ENCODE data around the gene CHMP4B. TPM values are rescaled to one million over a fixed set of nuclear protein-coding genes. Genes with fewer than 3 reads are reported as not detected.

The CHMP4B gene
- total RNA-seq, 5 donors from 2014 or later (not counting 1 experiment from before 2014, with no cell fraction given), result 45.1 to 64.7 (median 60.8) TPM

DNA sequence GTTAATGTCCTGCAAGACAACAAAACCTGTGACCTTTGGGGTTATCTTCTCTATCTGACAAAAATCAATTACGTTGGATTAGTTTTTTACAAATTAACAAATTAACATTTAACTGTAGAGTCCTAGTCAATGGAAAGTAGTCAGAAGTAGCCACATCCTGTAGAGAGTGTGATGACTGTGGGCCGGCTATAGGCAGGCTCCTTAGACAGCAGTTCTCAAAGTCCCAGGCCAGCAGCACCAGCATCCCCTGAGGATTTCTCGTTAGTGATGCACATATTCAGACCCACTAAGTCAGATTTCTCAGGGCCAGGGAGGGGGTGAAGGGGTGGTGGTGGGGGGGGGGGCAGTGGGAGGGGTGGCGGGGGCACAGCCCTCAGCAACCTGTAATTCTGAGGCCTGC lies 42.1 kb upstream of the CHMP4B start:
- DNase-seq (no peak), ATAC-seq (replicated peaks in 1 of 4) (no peak)
- no peaks in the 10 kb centered on the region for H3K27me3 ChIP-seq (replicated peaks in 1 of 2; ENCODE audit: control insufficient read depth in 2 of 2, extremely low read depth in 1 of 2, insufficient read depth in 2 of 2, low read length in 1 of 2)
- ChIA-PET POLR2A (no interaction called here), CTCF (no interaction called here)
- H3K36me3 ChIP-seq (ENCODE audit: control insufficient read depth in 2 of 2, extremely low read depth in 1 of 2, insufficient read depth in 1 of 2, low read length in 1 of 2), result peaks cover 0 to 21% of the 10 kb centered on the region in 2 donors
- no peak overlapping the region for H3K27ac ChIP-seq (ENCODE audit: low read length)
- Mint-ChIP-seq H3K4me3 (no peak overlapping the region), H3K27me3 (no peaks in the 10 kb centered on the region), H3K9me3 (no peaks in the 10 kb centered on the region), H3K4me1 (no peaks in the 10 kb centered on the region), H3K36me3 (peaks cover 35% of the 10 kb centered on the region), H3K27ac (no peak overlapping the region)
- H3K4me3 ChIP-seq (ENCODE audit: control insufficient read depth in 1 of 2, extremely low read depth in 1 of 2, low read length in 1 of 2), result no peak overlapping the region
- WGBS (ENCODE audit: insufficient coverage), result 67% methylated on average over 1 of the region's 4 CpGs
- no peaks in the 10 kb centered on the region for H3K9me3 ChIP-seq
- H3K4me1 ChIP-seq (ENCODE audit: control insufficient read depth in 1 of 2, extremely low read depth in 1 of 2, insufficient read depth in 2 of 2, low read length in 2 of 2), result no peaks in the 10 kb centered on the region

- Histone ChIP-seq H3K9me3 (no peaks in the 10 kb centered on the region), H3K27ac (ENCODE audit: low read length) (no peak overlapping the region), H3K27me3 (replicated peaks in 1 of 2; ENCODE audit: control insufficient read depth in 2 of 2, extremely low read depth in 1 of 2, insufficient read depth in 2 of 2, low read length in 1 of 2) (no peaks in the 10 kb centered on the region), H3K36me3 (ENCODE audit: control insufficient read depth in 2 of 2, extremely low read depth in 1 of 2, insufficient read depth in 1 of 2, low read length in 1 of 2) (peaks cover 0 to 21% of the 10 kb centered on the region in 2 donors), H3K4me1 (ENCODE audit: control insufficient read depth in 1 of 2, extremely low read depth in 1 of 2, insufficient read depth in 2 of 2, low read length in 2 of 2) (no peaks in the 10 kb centered on the region), H3K4me3 (ENCODE audit: control insufficient read depth in 1 of 2, extremely low read depth in 1 of 2, low read length in 1 of 2) (no peak overlapping the region)
- WGBS (ENCODE audit: insufficient coverage), result 90% methylated on average over 5 of the region's 10 CpGs
- Mint-ChIP-seq H3K27ac (no peak overlapping the region), H3K36me3 (peaks cover 37% of the 10 kb centered on the region), H3K4me1 (no peaks in the 10 kb centered on the region), H3K27me3 (no peaks in the 10 kb centered on the region), H3K9me3 (no peaks in the 10 kb centered on the region), H3K4me3 (no peak overlapping the region)
- CTCF ChIA-PET, result no interaction called here
- ATAC-seq (replicated peaks in 1 of 4), result no peak
- POLR2A ChIA-PET, result no interaction called here
- no peak for DNase-seq
Measured at GRCh38 chr20:33770005-33770404, 41.1 kb upstream of the CHMP4B start.

- H3K4me3 Mint-ChIP-seq, result no peak overlapping the region
- no peaks in the 10 kb centered on the region for H3K4me1 Mint-ChIP-seq
- H3K4me1 ChIP-seq (ENCODE audit: control insufficient read depth in 1 of 2, extremely low read depth in 1 of 2, insufficient read depth in 2 of 2, low read length in 2 of 2), result no peaks in the 10 kb centered on the region
- no peaks in the 10 kb centered on the region for H3K27me3 ChIP-seq (replicated peaks in 1 of 2; ENCODE audit: control insufficient read depth in 2 of 2, extremely low read depth in 1 of 2, insufficient read depth in 2 of 2, low read length in 1 of 2)
- CTCF ChIA-PET, result no interaction called here
- ATAC-seq (replicated peaks in 1 of 4) (no peak), DNase-seq (no peak)
- no peak overlapping the region for H3K4me3 ChIP-seq (ENCODE audit: control insufficient read depth in 1 of 2, extremely low read depth in 1 of 2, low read length in 1 of 2)
- no peaks in the 10 kb centered on the region for H3K9me3 Mint-ChIP-seq
- H3K27me3 Mint-ChIP-seq, result no peaks in the 10 kb centered on the region
- no peak overlapping the region for H3K27ac Mint-ChIP-seq
- 95% methylated on average over 4 of the region's 5 CpGs for WGBS (ENCODE audit: insufficient coverage)
- peaks cover 29% of the 10 kb centered on the region for H3K36me3 Mint-ChIP-seq
- no peaks in the 10 kb centered on the region for H3K9me3 ChIP-seq
- H3K27ac ChIP-seq (ENCODE audit: low read length), result no peak overlapping the region
- POLR2A ChIA-PET, result no interaction called here
- peaks cover 0 to 18% of the 10 kb centered on the region in 2 donors for H3K36me3 ChIP-seq (ENCODE audit: control insufficient read depth in 2 of 2, extremely low read depth in 1 of 2, insufficient read depth in 1 of 2, low read length in 1 of 2)
Measured at GRCh38 chr20:33771938-33772337, 39.2 kb upstream of the CHMP4B start.

DNA sequence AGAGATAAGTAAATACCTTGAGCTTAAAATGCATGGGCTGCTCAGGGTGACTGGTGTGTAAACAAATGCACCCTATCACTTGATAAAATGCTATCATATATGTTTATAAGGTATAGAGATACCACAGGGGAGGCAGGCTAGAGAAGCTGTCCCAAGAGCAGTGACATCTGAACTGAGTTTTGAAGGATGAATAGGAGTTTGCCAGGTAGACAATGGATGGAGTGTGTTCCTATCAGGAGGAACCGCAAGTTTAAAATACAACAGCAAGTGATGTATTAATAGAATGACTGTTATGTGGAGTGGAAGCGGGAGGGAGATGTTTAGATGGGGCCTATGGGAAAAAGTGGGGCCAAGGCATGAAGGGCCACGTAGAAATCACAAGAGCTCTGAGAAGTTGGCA lies 38.7 kb upstream of the CHMP4B start:
- Histone ChIP-seq H3K27me3 (replicated peaks in 1 of 2; ENCODE audit: control insufficient read depth in 2 of 2, extremely low read depth in 1 of 2, insufficient read depth in 2 of 2, low read length in 1 of 2) (no peaks in the 10 kb centered on the region), H3K4me1 (ENCODE audit: control insufficient read depth in 1 of 2, extremely low read depth in 1 of 2, insufficient read depth in 2 of 2, low read length in 2 of 2) (no peaks in the 10 kb centered on the region), H3K9me3 (no peaks in the 10 kb centered on the region), H3K27ac (ENCODE audit: low read length) (no peak overlapping the region), H3K4me3 (ENCODE audit: control insufficient read depth in 1 of 2, extremely low read depth in 1 of 2, low read length in 1 of 2) (no peak overlapping the region), H3K36me3 (ENCODE audit: control insufficient read depth in 2 of 2, extremely low read depth in 1 of 2, insufficient read depth in 1 of 2, low read length in 1 of 2) (peaks cover 0 to 13% of the 10 kb centered on the region in 2 donors)
- Mint-ChIP-seq H3K9me3 (no peaks in the 10 kb centered on the region), H3K4me3 (no peak overlapping the region), H3K4me1 (no peaks in the 10 kb centered on the region), H3K27ac (no peak overlapping the region), H3K27me3 (no peaks in the 10 kb centered on the region), H3K36me3 (peaks cover 29% of the 10 kb centered on the region)
- ChIA-PET CTCF (no interaction called here), POLR2A (no interaction called here)
- ATAC-seq (replicated peaks in 1 of 4) (no peak), DNase-seq (no peak)
- WGBS (ENCODE audit: insufficient coverage), result 93% methylated on average over 3 of the region's 3 CpGs

DNA sequence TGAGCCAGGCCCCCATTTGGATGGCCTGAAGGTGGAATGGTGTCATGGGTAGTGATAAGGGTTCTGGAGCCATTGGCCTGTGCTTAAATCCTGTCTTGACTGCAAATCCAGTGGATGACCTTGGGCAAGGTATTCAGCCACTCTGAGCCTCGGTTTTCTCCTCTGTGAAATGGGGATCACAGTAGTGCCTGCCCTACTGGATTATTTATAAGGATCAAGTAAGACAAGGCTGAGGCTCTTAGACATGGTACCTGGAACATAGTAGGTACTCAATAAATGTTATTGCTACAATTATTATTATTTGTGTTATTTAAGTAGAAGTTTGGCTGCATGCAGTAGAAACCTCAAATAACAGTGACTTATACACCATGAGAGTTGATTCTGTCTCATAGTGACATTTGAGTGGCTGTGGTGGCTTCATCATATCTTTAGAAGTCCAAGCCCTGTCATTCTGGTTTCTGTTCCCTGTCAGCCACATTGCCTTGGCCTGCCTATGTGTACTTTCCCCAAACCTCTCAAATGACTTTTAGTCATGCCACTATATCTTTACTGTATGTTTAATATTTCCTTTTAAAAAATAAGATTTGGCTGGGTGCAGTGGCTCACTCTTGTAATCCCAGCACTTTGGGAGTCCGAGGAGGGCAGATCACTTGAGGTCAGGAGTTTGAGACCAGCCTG lies 37.6 kb upstream of the CHMP4B start:
- Mint-ChIP-seq H3K4me1 (peaks cover 0 to 5% (median under 1%) of the 10 kb centered on the region in 3 donors), H3K36me3 (peaks cover 26% of the 10 kb centered on the region), H3K9me3 (no peaks in the 10 kb centered on the region), H3K27ac (no peak overlapping the region), H3K4me3 (no peak overlapping the region), H3K27me3 (no peaks in the 10 kb centered on the region)
- Histone ChIP-seq H3K36me3 (ENCODE audit: control insufficient read depth in 2 of 2, extremely low read depth in 1 of 2, insufficient read depth in 1 of 2, low read length in 1 of 2) (peaks cover 0 to 8% of the 10 kb centered on the region in 2 donors), H3K4me1 (ENCODE audit: control insufficient read depth in 1 of 2, extremely low read depth in 1 of 2, insufficient read depth in 2 of 2, low read length in 2 of 2) (no peaks in the 10 kb centered on the region), H3K9me3 (no peaks in the 10 kb centered on the region), H3K27ac (ENCODE audit: low read length) (no peak overlapping the region), H3K4me3 (ENCODE audit: control insufficient read depth in 1 of 2, extremely low read depth in 1 of 2, low read length in 1 of 2) (no peak overlapping the region), H3K27me3 (replicated peaks in 1 of 2; ENCODE audit: control insufficient read depth in 2 of 2, extremely low read depth in 1 of 2, insufficient read depth in 2 of 2, low read length in 1 of 2) (no peaks in the 10 kb centered on the region)
- ChIA-PET POLR2A (no interaction called here), CTCF (no interaction called here)
- no CpG with 5 or more reads among the region's 2 CpGs for WGBS (ENCODE audit: insufficient coverage)
- ATAC-seq (replicated peaks in 1 of 4) (no peak), DNase-seq (no peak)

GRCh38 chr20:33777816-33778215 lies 33.3 kb upstream of the CHMP4B start:
- POLR2A ChIA-PET, result interaction anchor here in 1 of 2 donors (0.7 kb wide), 1 partner anchor 109 kb away, joined by 7 read pairs; no protein-coding TSS in a partner anchor
- H3K4me1 ChIP-seq (ENCODE audit: control insufficient read depth in 1 of 2, extremely low read depth in 1 of 2, insufficient read depth in 2 of 2, low read length in 2 of 2), result no peaks in the 10 kb centered on the region
- no peak overlapping the region for H3K4me3 ChIP-seq (ENCODE audit: control insufficient read depth in 1 of 2, extremely low read depth in 1 of 2, low read length in 1 of 2)
- no peaks in the 10 kb centered on the region for H3K27me3 ChIP-seq (replicated peaks in 1 of 2; ENCODE audit: control insufficient read depth in 2 of 2, extremely low read depth in 1 of 2, insufficient read depth in 2 of 2, low read length in 1 of 2)
- H3K36me3 Mint-ChIP-seq, result peaks cover 26% of the 10 kb centered on the region
- no peak for DNase-seq
- no peak overlapping the region for H3K27ac ChIP-seq (ENCODE audit: low read length)
- no peak for ATAC-seq (replicated peaks in 1 of 4)
- H3K27me3 Mint-ChIP-seq, result no peaks in the 10 kb centered on the region
- H3K36me3 ChIP-seq (ENCODE audit: control insufficient read depth in 2 of 2, extremely low read depth in 1 of 2, insufficient read depth in 1 of 2, low read length in 1 of 2), result peaks cover 0 to 10% of the 10 kb centered on the region in 2 donors
- WGBS (ENCODE audit: insufficient coverage), result 100% methylated on average over 1 of the region's 2 CpGs
- no peaks in the 10 kb centered on the region for H3K9me3 Mint-ChIP-seq
- H3K4me1 Mint-ChIP-seq, result peaks cover 10 to 15% (median 10%) of the 10 kb centered on the region in 3 donors
- peak overlapping the region in 1 of 2 donors; percentile 43 for H3K27ac Mint-ChIP-seq
- CTCF ChIA-PET, result no interaction called here
- no peak overlapping the region for H3K4me3 Mint-ChIP-seq
- H3K9me3 ChIP-seq, result no peaks in the 10 kb centered on the region
